ENCODE data around the gene EFNA5. TPM values are rescaled to one million over a fixed set of nuclear protein-coding genes. Genes with fewer than 3 reads are reported as not detected.

EFNA5 gene
- total and polyA plus RNA-seq, 2 experiments from 2014 or later, result 0.64 to 0.86 TPM

DNA sequence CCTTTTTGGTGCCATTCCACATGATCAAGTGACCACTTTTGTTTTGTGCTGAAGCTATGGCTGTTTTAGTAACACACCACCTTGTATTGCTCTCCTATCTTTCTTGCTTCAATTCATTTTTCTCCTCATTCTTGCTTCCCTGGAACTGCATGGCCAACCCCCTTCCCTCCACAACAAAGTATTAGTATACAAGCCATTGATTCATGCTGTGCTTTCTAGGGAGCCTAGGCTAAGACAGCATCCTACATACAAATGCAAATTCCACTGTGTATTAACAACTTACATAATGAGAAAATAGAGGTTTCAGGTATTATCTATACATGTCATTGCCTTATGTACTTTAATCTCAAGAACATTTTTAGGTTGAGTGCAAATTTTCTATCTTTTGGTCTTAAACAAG lies 141.1 kb downstream of the EFNA5 start:
- H3F3A ChIP-seq (ENCODE audit: insufficient read depth), result no peaks in the 10 kb centered on the region
- no peak overlapping the region for H3K4me2 ChIP-seq (ENCODE audit: unreplicated experiment)
- TF ChIP-seq EZH2phosphoT487 (IDR thresholded peaks at IDR 0.05; ENCODE audit: insufficient read depth, low read depth), result no peak
- TF ChIP-seq EZH2 (IDR thresholded peaks at IDR 0.05; ENCODE audit: insufficient read depth, poor library complexity, severe bottlenecking), result no peak
- no peaks in the 10 kb centered on the region for H3K9me2 ChIP-seq (ENCODE audit: insufficient read depth)
- no peak for DNase-seq
- peaks cover 30% of the 10 kb centered on the region; the same call in 1 of the 2 replicates for H3K27me3 ChIP-seq (replicated peaks; ENCODE audit: insufficient read depth)
- H3K79me2 ChIP-seq (ENCODE audit: insufficient read depth), result no peaks in the 10 kb centered on the region
- no peak overlapping the region for H3K9ac ChIP-seq
- no peaks in the 10 kb centered on the region for H3K9me3 ChIP-seq (ENCODE audit: low read depth)
- no peak overlapping the region for H3K27ac ChIP-seq
- H4K20me1 ChIP-seq (ENCODE audit: insufficient read depth), result no peaks in the 10 kb centered on the region
- H3K4me3 ChIP-seq, result no peak overlapping the region
- in situ Hi-C loops (cut with MboI), result no loop called here
- no peak overlapping the region for H2AFZ ChIP-seq
- H3K4me1 ChIP-seq (ENCODE audit: insufficient read depth), result no peaks in the 10 kb centered on the region
- no peaks in the 10 kb centered on the region for H3K36me3 ChIP-seq (ENCODE audit: low read depth)

DNA sequence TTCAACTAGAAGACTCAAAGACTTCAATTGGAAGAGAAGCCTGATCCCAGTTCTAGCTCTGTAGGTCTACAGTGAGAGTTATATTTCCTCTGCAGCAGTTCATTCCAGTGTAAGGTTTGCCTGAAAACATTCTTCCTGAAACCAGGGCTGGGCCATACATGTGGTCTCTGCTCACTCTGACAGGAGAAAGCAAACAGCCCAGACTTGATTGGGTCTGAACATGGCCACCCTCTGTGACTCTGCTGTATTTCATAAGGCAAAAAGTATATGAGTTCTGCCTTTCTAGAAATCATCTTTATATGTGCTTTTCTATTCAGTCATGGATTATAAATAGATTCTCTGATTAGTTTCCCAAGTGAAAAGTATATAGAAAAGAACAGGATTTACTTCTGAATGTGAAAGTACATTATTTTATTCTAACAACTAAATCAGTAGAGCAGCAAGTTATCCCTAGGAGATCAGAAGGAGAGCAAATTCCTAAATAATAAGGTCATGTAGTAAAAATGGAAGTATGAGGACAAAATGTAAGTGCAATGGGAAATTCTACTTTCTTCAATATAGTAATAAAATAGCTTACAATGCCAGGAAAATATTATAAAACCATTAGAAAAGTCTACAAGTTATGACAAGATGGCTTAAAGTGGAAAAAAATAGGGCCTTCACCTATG lies 144.3 kb downstream of the EFNA5 start:
- H3K27ac ChIP-seq, result no peak overlapping the region
- H4K20me1 ChIP-seq (ENCODE audit: insufficient read depth), result no peaks in the 10 kb centered on the region
- no peaks in the 10 kb centered on the region for H3K9me2 ChIP-seq (ENCODE audit: insufficient read depth)
- no peak overlapping the region for H3K4me3 ChIP-seq
- no peak overlapping the region for H3K9ac ChIP-seq
- H2AFZ ChIP-seq, result no peak overlapping the region
- in situ Hi-C loops (cut with MboI), result no loop called here
- no peak for DNase-seq
- no peak for TF ChIP-seq EZH2 (IDR thresholded peaks at IDR 0.05; ENCODE audit: insufficient read depth, poor library complexity, severe bottlenecking)
- TF ChIP-seq EZH2phosphoT487 (IDR thresholded peaks at IDR 0.05; ENCODE audit: insufficient read depth, low read depth), result no peak
- no peak overlapping the region for H3K4me2 ChIP-seq (ENCODE audit: unreplicated experiment)
- no peaks in the 10 kb centered on the region for H3F3A ChIP-seq (ENCODE audit: insufficient read depth)
- no peaks in the 10 kb centered on the region for H3K36me3 ChIP-seq (ENCODE audit: low read depth)
- H3K9me3 ChIP-seq (ENCODE audit: low read depth), result no peaks in the 10 kb centered on the region
- no peaks in the 10 kb centered on the region for H3K79me2 ChIP-seq (ENCODE audit: insufficient read depth)
- peaks cover 30% of the 10 kb centered on the region for H3K27me3 ChIP-seq (replicated peaks; ENCODE audit: insufficient read depth)
- no peaks in the 10 kb centered on the region for H3K4me1 ChIP-seq (ENCODE audit: insufficient read depth)

DNA sequence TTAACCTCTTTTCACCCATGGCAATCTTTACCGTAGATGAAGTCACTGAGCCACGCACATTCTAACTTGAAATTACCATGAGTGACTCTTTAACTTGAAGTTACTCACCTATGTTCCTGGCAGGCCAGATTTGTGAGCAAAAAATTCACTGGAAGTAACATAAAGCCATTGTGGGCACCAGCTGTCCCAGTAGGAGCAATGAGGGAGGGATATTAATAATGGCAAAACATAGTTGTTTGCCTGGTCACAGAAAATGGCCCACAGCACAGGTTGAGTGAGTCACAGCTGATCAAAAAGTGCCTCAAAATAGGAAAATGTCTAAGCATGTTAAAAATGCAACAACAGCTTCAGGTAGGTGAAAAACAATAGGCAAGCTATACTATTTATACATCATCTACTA lies 146.6 kb downstream of the EFNA5 start:
- peaks cover 33% of the 10 kb centered on the region for H3K27me3 ChIP-seq (replicated peaks; ENCODE audit: insufficient read depth)
- TF ChIP-seq EZH2 (IDR thresholded peaks at IDR 0.05; ENCODE audit: insufficient read depth, poor library complexity, severe bottlenecking) (no peak), EZH2phosphoT487 (IDR thresholded peaks at IDR 0.05; ENCODE audit: insufficient read depth, low read depth) (no peak)
- no peaks in the 10 kb centered on the region for H3K4me1 ChIP-seq (ENCODE audit: insufficient read depth)
- H3F3A ChIP-seq (ENCODE audit: insufficient read depth), result no peaks in the 10 kb centered on the region
- no peaks in the 10 kb centered on the region for H3K79me2 ChIP-seq (ENCODE audit: insufficient read depth)
- no peak overlapping the region for H3K27ac ChIP-seq
- H3K9me3 ChIP-seq (ENCODE audit: low read depth), result no peaks in the 10 kb centered on the region
- WGBS, 2 experiments (ENCODE audit: low coverage in 1 of 2, low lambda C conversion rate in 2 of 2, missing lambda C conversion rate in 2 of 2), result 91 to 95% methylated on average over 2 of the region's 2 CpGs
- no peaks in the 10 kb centered on the region for H3K36me3 ChIP-seq (ENCODE audit: low read depth)
- no peaks in the 10 kb centered on the region for H4K20me1 ChIP-seq (ENCODE audit: insufficient read depth)
- no peak for DNase-seq
- H3K9ac ChIP-seq, result no peak overlapping the region
- in situ Hi-C loops (cut with MboI), result no loop called here
- H3K4me3 ChIP-seq, result no peak overlapping the region
- H2AFZ ChIP-seq, result no peak overlapping the region
- H3K9me2 ChIP-seq (ENCODE audit: insufficient read depth), result no peaks in the 10 kb centered on the region
- no peak overlapping the region for H3K4me2 ChIP-seq (ENCODE audit: unreplicated experiment)

DNA sequence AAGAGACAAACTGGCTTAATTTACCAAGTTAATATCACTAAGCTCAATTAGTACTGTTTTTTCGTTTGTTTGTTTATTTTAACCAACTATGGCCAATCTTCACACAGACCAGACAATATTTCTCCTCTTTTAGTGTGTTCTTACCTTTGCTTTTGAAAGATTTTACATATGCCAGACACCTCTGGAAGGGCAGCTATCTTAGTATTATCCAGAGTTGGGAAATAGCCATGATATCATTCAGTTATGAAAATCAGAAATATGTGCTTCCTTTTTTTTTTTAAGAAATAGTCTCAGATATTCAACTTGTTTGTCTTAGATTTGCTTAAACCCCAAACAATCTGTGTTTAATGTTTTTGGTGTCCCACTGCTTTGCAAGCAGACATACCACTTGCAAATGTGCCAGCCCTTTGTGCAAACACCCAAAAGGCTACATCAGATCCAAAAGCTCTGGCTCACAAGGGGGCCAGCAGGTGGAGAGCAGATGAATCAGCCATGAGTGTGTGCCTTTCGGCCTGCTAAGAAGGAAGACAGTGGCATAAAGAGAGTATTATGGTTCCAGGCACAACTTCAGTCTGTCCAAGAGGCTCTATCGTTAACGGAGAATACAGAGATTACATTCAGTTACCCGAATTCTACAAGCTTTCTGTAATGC lies 147.6 kb downstream of the EFNA5 start:
- DNase-seq, result no peak
- no peaks in the 10 kb centered on the region for H3K79me2 ChIP-seq (ENCODE audit: insufficient read depth)
- peaks cover 33% of the 10 kb centered on the region for H3K27me3 ChIP-seq (replicated peaks; ENCODE audit: insufficient read depth)
- H3K9me3 ChIP-seq (ENCODE audit: low read depth), result no peaks in the 10 kb centered on the region
- in situ Hi-C loops (cut with MboI), result no loop called here
- no peaks in the 10 kb centered on the region for H3K4me1 ChIP-seq (ENCODE audit: insufficient read depth)
- H3K4me2 ChIP-seq (ENCODE audit: unreplicated experiment), result no peak overlapping the region
- H2AFZ ChIP-seq, result no peak overlapping the region
- TF ChIP-seq EZH2 (IDR thresholded peaks at IDR 0.05; ENCODE audit: insufficient read depth, poor library complexity, severe bottlenecking), result no peak
- TF ChIP-seq EZH2phosphoT487 (IDR thresholded peaks at IDR 0.05; ENCODE audit: insufficient read depth, low read depth), result no peak
- H3K9ac ChIP-seq, result no peak overlapping the region
- no peaks in the 10 kb centered on the region for H3K9me2 ChIP-seq (ENCODE audit: insufficient read depth)
- H3F3A ChIP-seq (ENCODE audit: insufficient read depth), result no peaks in the 10 kb centered on the region
- H3K36me3 ChIP-seq (ENCODE audit: low read depth), result no peaks in the 10 kb centered on the region
- no peak overlapping the region for H3K4me3 ChIP-seq
- no peaks in the 10 kb centered on the region for H4K20me1 ChIP-seq (ENCODE audit: insufficient read depth)
- no peak overlapping the region for H3K27ac ChIP-seq
- 49 to 55% methylated on average over 5 of the region's 5 CpGs for WGBS, 2 experiments (ENCODE audit: low coverage in 1 of 2, low lambda C conversion rate in 2 of 2, missing lambda C conversion rate in 2 of 2)
